Right atrium auricular region (tissue), 2 donors: ENCODE measurements around the gene ZFP92. TPM values are rescaled to one million over a fixed set of nuclear protein-coding genes. Genes with fewer than 3 reads are reported as not detected.
"Not testable (repeated sequence)": the region's sequence is repeated elsewhere in the genome, so short reads cannot be mapped to it uniquely, and the experiment has no call there.

Source experiments
- DNase-seq: peaks from one replicate; pipeline ENCODE4 v3.0.0-alpha.2; 2019; ENCODE audit warnings: low spot score
- H3K27ac ChIP-seq, 2 donors: fragments of 200-600 bp; sonication (generic); 1 replicate in 1 of 2; 2 replicates in 1 of 2; pipeline ENCODE4 v1.5.1; 2016 to 2019
- H3K27me3 ChIP-seq, 2 donors: fragments of 200-600 bp; sonication (generic); one replicate each; pipeline versions ENCODE4 v1.5.1 to v1.6.0; 2017 to 2019
- H3K36me3 ChIP-seq: fragments of 200-600 bp; sonication (generic); one replicate; pipeline ENCODE4 v1.5.1; 2016
- H3K4me1 ChIP-seq, 2 donors: fragments of 200-600 bp; sonication (generic); one replicate each; pipeline versions ENCODE4 v1.5.1 to v1.6.0; 2017 to 2019
- H3K4me3 ChIP-seq, 2 donors: fragments of 200-600 bp; sonication (generic); 1 replicate in 1 of 2; 2 replicates in 1 of 2; pipeline ENCODE4 v1.5.1; 2017 to 2019; ENCODE audit warnings: mild to moderate bottlenecking in 1 of 2, moderate library complexity in 1 of 2
- H3K9me3 ChIP-seq, 2 donors: fragments of 200-600 bp; sonication (generic); one replicate each; pipeline ENCODE4 v1.5.1; 2019
- total RNA-seq, 2 donors: library from RNA; depleted of rRNA; stranded (reverse); fragments of >200 nt; gene quantifications; one replicate each; pipeline ENCODE4 v1.1.0, GENCODE V29; 2016
- TF ChIP-seq, protein P1 (sequence below), 2 donors: fragments of 200-600 bp; sonication (generic); IDR thresholded peaks; one replicate each; pipeline ENCODE4 v1.5.1; 2019; ENCODE audit warnings: antibody characterized with exemption in 2 of 2

ZFP92 gene
- total RNA-seq, 2 donors from 2014 or later = 0.85 to 1.6 TPM

DNA sequence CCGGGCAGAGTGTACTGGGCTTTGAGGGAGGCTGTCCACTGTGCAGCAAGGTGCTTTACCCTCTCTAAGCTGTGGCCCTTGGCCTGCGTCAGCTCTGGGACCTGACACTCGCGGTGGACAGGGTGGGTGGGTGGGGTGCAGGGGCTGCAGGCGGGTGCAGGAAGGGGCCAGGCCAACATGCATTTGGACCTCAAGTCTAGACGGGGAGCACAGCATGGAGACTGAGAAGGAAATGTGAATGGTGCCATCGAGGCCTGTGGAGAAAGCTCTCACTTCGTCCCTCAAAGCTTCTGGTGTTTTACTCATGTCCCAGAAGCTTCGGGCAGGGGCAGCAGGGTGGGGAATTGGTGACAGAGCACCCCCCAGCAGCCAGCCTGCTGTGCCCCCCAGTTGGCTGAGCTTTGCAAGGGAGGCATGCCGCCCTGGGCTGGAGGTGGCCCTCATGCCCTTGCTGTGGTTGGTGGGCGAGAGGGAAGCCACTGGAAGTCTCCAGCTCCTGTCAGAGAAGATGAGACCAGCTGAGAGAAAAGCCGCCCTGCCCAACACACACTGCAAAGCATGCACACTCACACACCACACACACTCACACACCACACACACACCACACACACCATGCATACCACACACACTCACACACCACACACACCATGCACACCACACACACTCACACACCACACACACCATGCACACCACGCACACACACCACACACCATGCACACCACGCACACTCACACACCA, 22.4 kb upstream of the ZFP92 start:
- no peak overlapping the region for H3K4me3 ChIP-seq
- no peaks in the 10 kb centered on the region for H3K9me3 ChIP-seq
- H3K27me3 ChIP-seq = no peaks in the 10 kb centered on the region
- no peaks in the 10 kb centered on the region for H3K36me3 ChIP-seq
- TF ChIP-seq, protein P1, sequence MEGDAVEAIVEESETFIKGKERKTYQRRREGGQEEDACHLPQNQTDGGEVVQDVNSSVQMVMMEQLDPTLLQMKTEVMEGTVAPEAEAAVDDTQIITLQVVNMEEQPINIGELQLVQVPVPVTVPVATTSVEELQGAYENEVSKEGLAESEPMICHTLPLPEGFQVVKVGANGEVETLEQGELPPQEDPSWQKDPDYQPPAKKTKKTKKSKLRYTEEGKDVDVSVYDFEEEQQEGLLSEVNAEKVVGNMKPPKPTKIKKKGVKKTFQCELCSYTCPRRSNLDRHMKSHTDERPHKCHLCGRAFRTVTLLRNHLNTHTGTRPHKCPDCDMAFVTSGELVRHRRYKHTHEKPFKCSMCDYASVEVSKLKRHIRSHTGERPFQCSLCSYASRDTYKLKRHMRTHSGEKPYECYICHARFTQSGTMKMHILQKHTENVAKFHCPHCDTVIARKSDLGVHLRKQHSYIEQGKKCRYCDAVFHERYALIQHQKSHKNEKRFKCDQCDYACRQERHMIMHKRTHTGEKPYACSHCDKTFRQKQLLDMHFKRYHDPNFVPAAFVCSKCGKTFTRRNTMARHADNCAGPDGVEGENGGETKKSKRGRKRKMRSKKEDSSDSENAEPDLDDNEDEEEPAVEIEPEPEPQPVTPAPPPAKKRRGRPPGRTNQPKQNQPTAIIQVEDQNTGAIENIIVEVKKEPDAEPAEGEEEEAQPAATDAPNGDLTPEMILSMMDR (IDR thresholded peaks at IDR 0.05) = no peak
- no peaks in the 10 kb centered on the region for H3K4me1 ChIP-seq
- H3K27ac ChIP-seq = no peak overlapping the region
- DNase-seq = no peak

DNA sequence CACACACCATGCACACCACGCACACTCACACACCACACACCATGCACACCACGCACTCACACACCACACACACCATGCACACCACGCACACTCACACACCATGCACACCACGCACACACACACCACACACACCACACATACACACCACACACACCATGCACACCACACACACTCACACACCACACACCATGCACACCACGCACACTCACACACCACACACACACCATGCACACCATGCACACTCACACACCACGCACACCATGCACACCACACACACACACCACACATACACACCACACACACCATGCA, 21.9 kb upstream of the ZFP92 start:
- not testable (repeated sequence) for H3K36me3 ChIP-seq, H3K4me3 ChIP-seq, H3K27me3 ChIP-seq, H3K27ac ChIP-seq, DNase-seq, H3K9me3 ChIP-seq, H3K4me1 ChIP-seq

DNA sequence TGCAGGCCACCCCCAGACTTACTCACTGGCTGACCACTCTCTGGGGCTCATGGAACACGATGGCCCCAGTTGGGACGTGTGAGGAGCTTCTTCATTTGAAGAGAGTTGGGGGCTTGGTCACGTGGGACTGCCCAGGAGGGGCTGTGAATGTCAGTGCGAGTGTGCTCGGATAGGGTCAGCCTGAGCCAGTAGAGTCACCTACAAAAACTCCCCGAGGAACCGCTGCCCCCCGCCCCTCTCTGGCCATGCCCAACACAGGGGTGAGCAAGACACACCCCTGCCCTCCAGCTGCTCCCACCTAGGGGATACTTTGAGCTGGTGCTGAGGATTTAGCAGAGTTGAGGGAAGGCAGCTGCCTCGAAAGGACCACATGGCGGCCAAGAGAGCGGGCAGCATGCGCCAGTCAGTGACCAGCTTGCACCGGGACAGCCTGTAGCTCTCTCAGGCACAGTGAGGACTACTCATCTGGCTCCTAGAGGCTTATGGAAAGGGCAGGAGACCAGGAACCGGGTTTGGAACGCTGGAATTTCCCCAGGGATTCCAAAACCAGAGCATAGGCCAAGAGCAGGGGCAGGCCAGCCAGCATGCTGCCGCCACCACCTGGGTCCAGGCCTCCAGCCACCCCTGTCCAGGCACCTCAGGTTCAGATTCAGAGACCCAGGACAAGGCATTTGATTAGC, 18.5 kb upstream of the ZFP92 start:
- TF ChIP-seq, protein P1 (IDR thresholded peaks at IDR 0.05) = no peak
- Histone ChIP-seq H3K9me3 (no peaks in the 10 kb centered on the region), H3K4me1 (no peaks in the 10 kb centered on the region), H3K27ac (no peak overlapping the region), H3K4me3 (no peak overlapping the region), H3K27me3 (no peaks in the 10 kb centered on the region), H3K36me3 (no peaks in the 10 kb centered on the region)
- DNase-seq = no peak

DNA sequence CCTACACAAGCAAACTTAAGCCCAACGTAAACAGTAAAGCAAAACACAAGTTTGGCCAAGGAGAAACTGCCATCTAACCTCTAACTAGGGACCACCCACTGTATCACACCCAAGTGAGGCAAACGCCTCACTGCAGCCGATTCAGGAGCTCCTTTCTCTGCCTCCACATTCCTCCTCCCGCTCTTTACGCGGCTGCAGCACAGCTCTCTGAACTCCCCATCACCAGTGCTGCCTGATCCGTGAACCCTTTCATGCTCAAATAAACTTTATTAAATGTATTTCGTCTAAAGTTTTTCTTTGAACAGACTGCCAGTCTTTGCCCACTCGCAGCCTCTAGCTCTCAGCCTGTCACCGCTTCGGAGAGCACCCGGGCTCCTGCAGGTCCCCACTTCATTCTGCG, 16.7 kb upstream of the ZFP92 start:
- H3K27ac ChIP-seq = no peak overlapping the region
- no peaks in the 10 kb centered on the region for H3K4me1 ChIP-seq
- no peaks in the 10 kb centered on the region for H3K36me3 ChIP-seq
- H3K9me3 ChIP-seq = no peaks in the 10 kb centered on the region
- no peaks in the 10 kb centered on the region for H3K27me3 ChIP-seq
- no peak for DNase-seq
- TF ChIP-seq, protein P1 (IDR thresholded peaks at IDR 0.05) = no peak
- H3K4me3 ChIP-seq = no peak overlapping the region

DNA sequence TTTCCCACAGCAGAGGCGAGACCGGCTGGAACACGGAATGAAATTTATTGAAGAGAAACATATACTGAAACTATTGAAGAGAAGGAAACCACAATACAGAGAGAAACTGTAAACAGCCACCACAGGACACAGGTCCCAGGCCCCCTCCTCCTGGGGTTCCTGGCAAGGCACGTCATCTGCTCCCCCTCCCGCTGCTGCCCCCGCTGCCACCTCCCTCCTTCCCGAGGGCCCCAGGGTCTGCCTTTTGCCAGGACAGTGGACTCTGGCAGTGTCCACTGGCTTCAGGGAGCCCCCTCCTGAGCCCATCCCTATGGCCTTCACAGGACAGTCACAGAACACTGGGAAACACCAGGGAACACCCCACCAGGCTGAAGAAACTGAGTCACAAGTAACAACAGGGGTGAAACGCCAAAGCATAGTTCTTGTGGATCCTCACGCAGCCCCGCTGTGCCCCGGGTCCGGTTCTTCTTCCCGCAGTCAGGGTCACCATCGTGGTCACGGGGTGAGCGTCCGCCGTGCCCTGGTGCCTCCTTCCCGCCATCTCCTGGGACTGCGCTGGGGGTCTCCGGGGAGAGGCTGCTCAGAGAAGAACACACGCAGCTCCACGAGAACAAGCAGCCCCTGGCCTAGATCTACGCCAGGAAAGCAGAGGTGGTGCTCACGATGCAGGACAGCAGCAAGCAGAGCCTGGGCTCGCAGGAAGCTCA, 15.5 kb upstream of the ZFP92 start:
- H3K4me1 ChIP-seq = no peaks in the 10 kb centered on the region
- no peak overlapping the region for H3K27ac ChIP-seq
- H3K4me3 ChIP-seq = no peak overlapping the region
- TF ChIP-seq, protein P1 (IDR thresholded peaks at IDR 0.05) = no peak
- no peak for DNase-seq
- H3K36me3 ChIP-seq = no peaks in the 10 kb centered on the region
- H3K27me3 ChIP-seq = no peaks in the 10 kb centered on the region
- no peaks in the 10 kb centered on the region for H3K9me3 ChIP-seq
